GM20000 (cell line): ENCODE data around the gene NKG7.

Source experiments
- DNase-seq: peaks from one replicate; pipeline ENCODE4 v3.0.0; 2012; ENCODE audit warnings: low spot score
- CTCF ChIP-seq: IDR thresholded peaks from 2 replicates; pipeline ENCODE4 v1.5.1; 2012; ENCODE audit warnings: mild to moderate bottlenecking, control low read depth; ENCODE audit errors: extremely low read depth, missing control alignments

NKG7 gene

DNA sequence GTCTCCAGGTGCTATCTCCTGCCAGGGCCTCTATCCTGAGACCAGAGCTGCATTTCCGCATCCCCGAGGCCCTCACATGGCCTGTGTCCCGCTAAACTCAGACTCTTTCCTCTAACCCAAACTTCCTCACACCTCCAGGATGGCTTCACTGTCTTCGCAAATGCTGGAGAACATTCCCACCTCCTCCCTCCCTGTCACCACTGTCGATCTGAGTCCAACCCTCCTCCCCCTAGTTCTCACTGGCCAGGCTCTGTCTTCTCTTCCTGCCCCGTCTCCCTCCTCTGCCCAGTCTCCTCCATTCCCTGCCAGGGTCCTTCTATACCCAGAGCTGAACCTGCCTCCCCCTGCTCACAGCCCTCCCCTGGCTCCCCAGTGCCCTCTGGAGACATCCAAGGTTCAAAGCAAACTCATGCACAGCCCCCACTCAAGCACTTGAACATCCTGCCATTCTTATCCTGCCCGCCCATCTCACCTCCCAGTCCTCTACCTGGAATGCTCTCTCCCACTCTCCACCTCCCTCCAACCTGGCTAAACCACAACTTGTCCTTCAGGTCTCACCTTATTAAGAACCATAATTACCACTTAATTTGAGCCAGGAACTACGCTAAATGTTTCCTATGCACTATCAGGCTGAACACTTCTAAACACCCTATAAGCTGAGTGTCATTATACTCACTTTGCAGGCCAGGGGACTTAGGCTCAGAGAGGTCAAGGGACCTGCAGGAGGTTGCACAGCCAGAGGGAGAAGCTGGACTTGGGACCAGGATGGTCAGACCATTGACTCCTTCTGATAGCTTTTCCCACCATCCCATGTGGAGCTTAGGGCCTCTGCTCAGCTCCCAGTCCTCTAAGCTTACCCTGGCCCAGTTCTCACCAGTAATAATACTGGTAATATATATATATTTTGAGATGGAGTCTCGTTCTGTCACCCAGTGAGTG is 29.6 kb downstream of the NKG7 start:
- no peak for TF ChIP-seq CTCF
- no peak for DNase-seq

- no peak for DNase-seq
- TF ChIP-seq CTCF: no peak
These were observed 30.4 kb downstream of the NKG7 start, which contains the start of gene VSIG10L for GRCh38 chr19:51341976-51342580. Gene VSIG10L (minus strand): TSS chr19:51342139. CDS start chr19:51342124, 15 bp downstream.

DNA sequence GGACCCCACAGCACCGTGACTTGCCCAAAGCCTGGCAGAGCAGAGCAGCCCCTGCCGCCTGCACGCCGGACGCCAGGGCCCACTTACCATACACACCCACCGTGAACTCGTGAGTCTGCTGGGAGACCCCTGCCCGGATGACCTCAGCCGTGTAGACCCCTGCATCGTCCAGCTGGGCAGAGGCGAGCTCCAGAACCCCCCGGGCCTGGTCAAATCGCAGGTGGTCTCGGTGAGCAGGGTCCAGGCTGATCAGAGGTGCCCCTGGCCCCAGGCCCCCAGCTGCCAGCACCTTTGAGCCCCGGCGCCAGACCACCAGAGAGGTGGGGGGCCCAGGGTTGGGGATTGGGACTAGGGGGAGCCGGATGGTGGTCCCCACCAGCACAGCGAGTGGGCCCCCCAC is 31.4 kb downstream of the NKG7 start:
- TF ChIP-seq CTCF: no peak
- DNase-seq: no peak

DNA sequence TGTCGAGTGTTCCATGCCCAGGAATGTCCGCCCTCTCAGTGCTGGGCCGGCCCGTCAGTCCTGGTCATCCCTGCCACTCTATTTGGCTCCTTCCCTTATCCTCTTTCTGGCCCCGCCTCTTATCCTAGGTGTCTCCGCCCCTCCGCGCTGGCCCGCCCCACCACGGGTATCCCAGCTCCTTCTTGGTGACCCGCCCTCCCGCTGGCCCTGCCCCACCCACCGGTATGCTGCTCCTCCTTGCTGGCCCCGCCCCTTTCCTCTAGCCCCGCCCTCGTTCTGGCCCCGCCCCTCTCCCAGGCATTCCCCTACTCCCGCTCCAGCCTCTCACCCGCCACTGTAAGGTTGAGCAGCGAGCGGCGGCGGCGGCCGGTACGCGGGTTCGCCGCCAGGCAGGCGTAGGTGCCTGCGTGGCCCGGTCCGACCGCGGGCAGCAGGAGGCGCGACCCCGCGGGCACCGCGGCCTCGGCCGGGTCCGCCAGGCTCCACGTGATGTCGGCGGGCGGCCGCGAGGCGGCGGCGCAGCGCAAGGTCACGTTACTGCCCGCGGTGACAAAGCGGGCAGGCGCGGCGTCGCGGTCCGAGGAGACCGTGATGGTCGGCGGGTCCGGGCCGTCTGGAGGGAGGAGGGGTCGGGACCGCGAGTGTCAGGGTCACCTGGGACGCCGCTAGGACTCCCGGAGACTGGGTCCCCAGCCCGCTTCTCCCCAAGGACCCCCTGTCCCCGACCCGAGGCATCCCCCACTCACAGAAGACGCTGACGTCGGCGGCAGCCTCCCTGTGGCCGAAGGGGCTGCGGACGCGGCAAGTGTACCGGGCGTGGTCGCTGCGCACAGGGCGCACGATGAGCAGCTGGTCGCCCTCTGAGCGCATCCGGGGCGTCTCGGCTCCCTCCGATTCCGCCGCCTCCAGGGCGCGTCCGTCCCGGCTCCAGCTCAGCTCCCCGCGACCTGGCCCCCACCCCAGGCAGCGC is 32.5 kb downstream of the NKG7 start:
- peak; percentile 100 for DNase-seq
- TF ChIP-seq CTCF: no peak

GRCh38 chr19:51339313-51339686 is 33.2 kb downstream of the NKG7 start:
- peak; percentile 45 for DNase-seq
- no peak for TF ChIP-seq CTCF

GRCh38 chr19:51338563-51339312 is 33.7 kb downstream of the NKG7 start:
- DNase-seq: peak; percentile 94
- peak; percentile 89 for TF ChIP-seq CTCF
